ENCODE data around the gene CSF1R. TPM values are rescaled to one million over a fixed set of nuclear protein-coding genes. Genes with fewer than 3 reads are reported as not detected.

Gene CSF1R
- total RNA-seq, 2 donors from 2014 or later, result 2.7 to 3.4 TPM

GRCh38 chr5:150116667-150117400 is 30.5 kb upstream of the CSF1R start:
- Mint-ChIP-seq H3K27me3 (peaks cover 21% of the 10 kb centered on the region), H3K36me3 (ENCODE audit: low read depth) (no peaks in the 10 kb centered on the region), H3K4me3 (no peak overlapping the region), H3K4me1 (no peaks in the 10 kb centered on the region), H3K27ac (no peak overlapping the region)
- no peak for ATAC-seq
- no peaks in the 10 kb centered on the region for H3K9me3 ChIP-seq (ENCODE audit: control insufficient read depth, low read length, poor library complexity, severe bottlenecking)
- DNase-seq, result no peak

- no peak overlapping the region for H3K27ac Mint-ChIP-seq
- no peaks in the 10 kb centered on the region for H3K4me1 Mint-ChIP-seq
- H3K4me3 Mint-ChIP-seq, result no peak overlapping the region
- DNase-seq (no peak), ATAC-seq (no peak)
- peaks cover 32% of the 10 kb centered on the region for H3K27me3 Mint-ChIP-seq
- no peaks in the 10 kb centered on the region for H3K36me3 Mint-ChIP-seq (ENCODE audit: low read depth)
- no peaks in the 10 kb centered on the region for H3K9me3 ChIP-seq (ENCODE audit: control insufficient read depth, low read length, poor library complexity, severe bottlenecking)
These were observed 28.5 kb upstream of the CSF1R start for GRCh38 chr5:150114773-150115408.

GRCh38 chr5:150114102-150114641 is 27.8 kb upstream of the CSF1R start:
- Mint-ChIP-seq H3K4me3 (no peak overlapping the region), H3K36me3 (ENCODE audit: low read depth) (no peaks in the 10 kb centered on the region), H3K27ac (no peak overlapping the region), H3K4me1 (no peaks in the 10 kb centered on the region), H3K27me3 (peaks cover 35% of the 10 kb centered on the region)
- no peaks in the 10 kb centered on the region for H3K9me3 ChIP-seq (ENCODE audit: control insufficient read depth, low read length, poor library complexity, severe bottlenecking)
- DNase-seq, result no peak
- no peak for ATAC-seq

GRCh38 chr5:150113047-150113744 is 26.8 kb upstream of the CSF1R start:
- Mint-ChIP-seq H3K4me3 (no peak overlapping the region), H3K4me1 (no peaks in the 10 kb centered on the region), H3K36me3 (ENCODE audit: low read depth) (no peaks in the 10 kb centered on the region), H3K27ac (no peak overlapping the region), H3K27me3 (peaks cover 38% of the 10 kb centered on the region)
- ATAC-seq, result no peak
- no peak for DNase-seq
- H3K9me3 ChIP-seq (ENCODE audit: control insufficient read depth, low read length, poor library complexity, severe bottlenecking), result no peaks in the 10 kb centered on the region

GRCh38 chr5:150112201-150113046 is 26.1 kb upstream of the CSF1R start:
- Mint-ChIP-seq H3K27me3 (peaks cover 45% of the 10 kb centered on the region), H3K36me3 (ENCODE audit: low read depth) (no peaks in the 10 kb centered on the region), H3K27ac (no peak overlapping the region), H3K4me1 (peaks cover 2% of the 10 kb centered on the region), H3K4me3 (no peak overlapping the region)
- no peak for ATAC-seq
- no peak for DNase-seq
- H3K9me3 ChIP-seq (ENCODE audit: control insufficient read depth, low read length, poor library complexity, severe bottlenecking), result no peaks in the 10 kb centered on the region

- Mint-ChIP-seq H3K27me3 (peaks cover 45% of the 10 kb centered on the region), H3K27ac (no peak overlapping the region), H3K36me3 (ENCODE audit: low read depth) (no peaks in the 10 kb centered on the region), H3K4me1 (peaks cover 2% of the 10 kb centered on the region), H3K4me3 (no peak overlapping the region)
- ATAC-seq (no peak), DNase-seq (no peak)
- H3K9me3 ChIP-seq (ENCODE audit: control insufficient read depth, low read length, poor library complexity, severe bottlenecking), result no peaks in the 10 kb centered on the region
These were observed 24.8 kb upstream of the CSF1R start for GRCh38 chr5:150111122-150111521.

GRCh38 chr5:150109921-150110320 is 23.6 kb upstream of the CSF1R start:
- Mint-ChIP-seq H3K4me3 (no peak overlapping the region), H3K27ac (no peak overlapping the region), H3K36me3 (ENCODE audit: low read depth) (no peaks in the 10 kb centered on the region), H3K27me3 (peaks cover 43% of the 10 kb centered on the region), H3K4me1 (peaks cover 2% of the 10 kb centered on the region)
- no peaks in the 10 kb centered on the region for H3K9me3 ChIP-seq (ENCODE audit: control insufficient read depth, low read length, poor library complexity, severe bottlenecking)
- no peak for DNase-seq
- ATAC-seq, result no peak

- Mint-ChIP-seq H3K36me3 (ENCODE audit: low read depth) (no peaks in the 10 kb centered on the region), H3K4me3 (no peak overlapping the region)
These were observed 22.6 kb upstream of the CSF1R start for GRCh38 chr5:150108711-150109514.

GRCh38 chr5:150107909-150108447 is 21.6 kb upstream of the CSF1R start:
- Mint-ChIP-seq H3K27me3 (peaks cover 29% of the 10 kb centered on the region), H3K27ac (peak overlapping the region; percentile 67), H3K4me3 (no peak overlapping the region), H3K36me3 (ENCODE audit: low read depth) (peaks cover 2% of the 10 kb centered on the region), H3K4me1 (peaks cover 4% of the 10 kb centered on the region)
- no peak for DNase-seq
- H3K9me3 ChIP-seq (ENCODE audit: control insufficient read depth, low read length, poor library complexity, severe bottlenecking), result no peaks in the 10 kb centered on the region
- no peak for ATAC-seq

More at GRCh38 chr5:150108711-150109514, 22.6 kb upstream of the CSF1R start:
- H3K27ac Mint-ChIP-seq, result no peak overlapping the region
- H3K4me1 Mint-ChIP-seq, result peaks cover 2% of the 10 kb centered on the region
- DNase-seq, result no peak
- ATAC-seq, result no peak
- no peaks in the 10 kb centered on the region for H3K9me3 ChIP-seq (ENCODE audit: control insufficient read depth, low read length, poor library complexity, severe bottlenecking)
- H3K27me3 Mint-ChIP-seq, result peaks cover 35% of the 10 kb centered on the region

GRCh38 chr5:150106674-150107426 is 20.5 kb upstream of the CSF1R start:
- no peak for DNase-seq

GRCh38 chr5:150105928-150106615 is 19.7 kb upstream of the CSF1R start:
- Mint-ChIP-seq H3K27me3 (peaks cover 17% of the 10 kb centered on the region), H3K4me3 (no peak overlapping the region), H3K36me3 (ENCODE audit: low read depth) (peaks cover 2% of the 10 kb centered on the region), H3K27ac (peak overlapping the region; percentile 60), H3K4me1 (peaks cover 6% of the 10 kb centered on the region)
- ATAC-seq, result no peak
- no peak for DNase-seq
- H3K9me3 ChIP-seq (ENCODE audit: control insufficient read depth, low read length, poor library complexity, severe bottlenecking), result peaks cover 3% of the 10 kb centered on the region

More at GRCh38 chr5:150106674-150107426, 20.5 kb upstream of the CSF1R start:
- Mint-ChIP-seq H3K27ac (peak overlapping the region; percentile 60), H3K4me3 (no peak overlapping the region), H3K4me1 (peaks cover 6% of the 10 kb centered on the region), H3K36me3 (ENCODE audit: low read depth) (peaks cover 2% of the 10 kb centered on the region), H3K27me3 (peaks cover 24% of the 10 kb centered on the region)
- H3K9me3 ChIP-seq (ENCODE audit: control insufficient read depth, low read length, poor library complexity, severe bottlenecking), result no peaks in the 10 kb centered on the region
- no peak for ATAC-seq

Data from T-helper 17 cell (primary cell).